Ovary (tissue), 3 donors: ENCODE data around the gene PGBD5.

ENCODE experiments used
- POLR2A ChIP-seq: fragments of 450-650 bp; IDR thresholded peaks from one replicate; pipeline ENCODE4 v1.6.1; 2017; ENCODE audit warnings: antibody characterized with exemption, mild to moderate bottlenecking, moderate library complexity
- TF ChIP-seq, protein P1 (sequence below), 3 donors: fragments of 450-650 bp in 2 of 3; fragments of 200-600 bp in 1 of 3; IDR thresholded peaks; one replicate each; pipeline versions ENCODE4 v1.5.1 to v1.8.0; 2016 to 2022; ENCODE audit warnings: antibody characterized with exemption in 3 of 3, mild to moderate bottlenecking in 1 of 3
- donor health status: DM: no; HTN: no; CAD: no.

- TF ChIP-seq, protein P1, sequence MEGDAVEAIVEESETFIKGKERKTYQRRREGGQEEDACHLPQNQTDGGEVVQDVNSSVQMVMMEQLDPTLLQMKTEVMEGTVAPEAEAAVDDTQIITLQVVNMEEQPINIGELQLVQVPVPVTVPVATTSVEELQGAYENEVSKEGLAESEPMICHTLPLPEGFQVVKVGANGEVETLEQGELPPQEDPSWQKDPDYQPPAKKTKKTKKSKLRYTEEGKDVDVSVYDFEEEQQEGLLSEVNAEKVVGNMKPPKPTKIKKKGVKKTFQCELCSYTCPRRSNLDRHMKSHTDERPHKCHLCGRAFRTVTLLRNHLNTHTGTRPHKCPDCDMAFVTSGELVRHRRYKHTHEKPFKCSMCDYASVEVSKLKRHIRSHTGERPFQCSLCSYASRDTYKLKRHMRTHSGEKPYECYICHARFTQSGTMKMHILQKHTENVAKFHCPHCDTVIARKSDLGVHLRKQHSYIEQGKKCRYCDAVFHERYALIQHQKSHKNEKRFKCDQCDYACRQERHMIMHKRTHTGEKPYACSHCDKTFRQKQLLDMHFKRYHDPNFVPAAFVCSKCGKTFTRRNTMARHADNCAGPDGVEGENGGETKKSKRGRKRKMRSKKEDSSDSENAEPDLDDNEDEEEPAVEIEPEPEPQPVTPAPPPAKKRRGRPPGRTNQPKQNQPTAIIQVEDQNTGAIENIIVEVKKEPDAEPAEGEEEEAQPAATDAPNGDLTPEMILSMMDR (IDR thresholded peaks at IDR 0.05), result no peak
- no peak for TF ChIP-seq POLR2A
Observed at GRCh38 chr1:230398856-230399255, 27.3 kb downstream of the PGBD5 start.
